NCI-H2107 treated with DMSO at 0.1 percent for 48 hours (cell line): ENCODE data around the gene ADAM10.
A peak's percentile ranks its signal among the peaks of the same experiment; 100 is the strongest.

ENCODE experiments used
- DNase-seq: peaks from one replicate; lab custom pipeline; 2025; ENCODE audit not compliant: unreplicated experiment; lab: John Stamatoyannopoulos, UW

ADAM10 gene

GRCh38 chr15:58587486-58587885 lies 162.0 kb downstream of the ADAM10 start:
- DNase-seq: no peak

GRCh38 chr15:58585693-58586443 lies 163.6 kb downstream of the ADAM10 start:
- DNase-seq: peak; percentile 19

GRCh38 chr15:58584789-58585461 lies 164.6 kb downstream of the ADAM10 start:
- no peak for DNase-seq

- DNase-seq: no peak
Observed at GRCh38 chr15:58583171-58583908, 166.2 kb downstream of the ADAM10 start.

GRCh38 chr15:58582160-58582559 lies 167.3 kb downstream of the ADAM10 start:
- DNase-seq: no peak

GRCh38 chr15:58576657-58577056 lies 172.8 kb downstream of the ADAM10 start:
- DNase-seq: no peak

- DNase-seq: no peak
Observed at GRCh38 chr15:58575045-58575786, 174.3 kb downstream of the ADAM10 start.

GRCh38 chr15:58574631-58575030 lies 174.9 kb downstream of the ADAM10 start:
- no peak for DNase-seq

- DNase-seq: no peak
Observed at GRCh38 chr15:58573270-58573669, 176.2 kb downstream of the ADAM10 start.

GRCh38 chr15:58572521-58572920 lies 177.0 kb downstream of the ADAM10 start:
- no peak for DNase-seq

GRCh38 chr15:58571491-58571890 lies 178.0 kb downstream of the ADAM10 start:
- DNase-seq: no peak

GRCh38 chr15:58569455-58569854 lies 180.1 kb downstream of the ADAM10 start:
- DNase-seq: no peak

- no peak for DNase-seq
Observed at GRCh38 chr15:58568157-58568571, 181.3 kb downstream of the ADAM10 start.

- DNase-seq: no peak
Observed at GRCh38 chr15:58566029-58566428, 183.5 kb downstream of the ADAM10 start.

GRCh38 chr15:58565619-58566018 lies 183.9 kb downstream of the ADAM10 start:
- DNase-seq: no peak

GRCh38 chr15:58564981-58565380 lies 184.5 kb downstream of the ADAM10 start:
- no peak for DNase-seq

- peak; percentile 73 for DNase-seq
Observed at GRCh38 chr15:58562135-58562534, 187.4 kb downstream of the ADAM10 start.

- no peak for DNase-seq
Observed at GRCh38 chr15:58561321-58561720, 188.2 kb downstream of the ADAM10 start.

- DNase-seq: no peak
Observed at GRCh38 chr15:58559904-58560588, 189.5 kb downstream of the ADAM10 start.

- DNase-seq: no peak
Observed at GRCh38 chr15:58558777-58559176, 190.7 kb downstream of the ADAM10 start.

- no peak for DNase-seq
Observed at GRCh38 chr15:58556541-58556940, 193.0 kb downstream of the ADAM10 start.
